ENCODE data around the gene YAF2. TPM values are rescaled to one million over a fixed set of nuclear protein-coding genes. Genes with fewer than 3 reads are reported as not detected.

YAF2 gene
- total RNA-seq, 1 experiment from 2014 or later: 18.6 TPM

DNA sequence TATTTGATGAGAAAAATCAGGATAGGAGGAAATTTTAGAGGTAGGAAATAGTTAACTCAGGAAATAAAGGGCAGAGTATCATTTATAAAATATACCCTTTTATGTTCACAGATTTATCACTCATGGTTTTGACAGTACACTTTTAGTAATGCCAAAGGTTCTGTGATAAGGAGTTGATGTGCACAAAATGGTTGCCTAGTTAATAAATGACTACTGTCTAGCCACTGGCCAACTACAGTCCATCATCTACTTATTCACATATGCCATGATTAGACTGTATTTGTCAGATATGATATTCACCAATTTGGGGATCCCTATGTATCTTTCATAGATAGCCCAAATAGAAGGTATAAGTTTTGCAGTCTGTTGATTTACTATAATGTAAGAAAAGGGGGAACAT lies 74.1 kb downstream of the YAF2 start:
- in situ Hi-C loops (cut with HindIII; ENCODE audit: low sequenced_read_pairs): no loop called here
- no peak for DNase-seq (ENCODE audit: low spot score)

GRCh38 chr12:42162965-42163364 lies 75.1 kb downstream of the YAF2 start:
- in situ Hi-C loops (cut with HindIII; ENCODE audit: low sequenced_read_pairs): no loop called here
- no peak for DNase-seq (ENCODE audit: low spot score)

GRCh38 chr12:42162193-42162592 lies 75.9 kb downstream of the YAF2 start:
- in situ Hi-C loops (cut with HindIII; ENCODE audit: low sequenced_read_pairs): no loop called here
- peak; percentile 25 for DNase-seq (ENCODE audit: low spot score)

- peak; percentile 26 for DNase-seq (ENCODE audit: low spot score)
- in situ Hi-C loops (cut with HindIII; ENCODE audit: low sequenced_read_pairs): no loop called here
These were observed 76.5 kb downstream of the YAF2 start for GRCh38 chr12:42161529-42161928.

- in situ Hi-C loops (cut with HindIII; ENCODE audit: low sequenced_read_pairs): no loop called here
- DNase-seq (ENCODE audit: low spot score): no peak
These were observed 81.8 kb downstream of the YAF2 start for GRCh38 chr12:42156232-42156631.

DNA sequence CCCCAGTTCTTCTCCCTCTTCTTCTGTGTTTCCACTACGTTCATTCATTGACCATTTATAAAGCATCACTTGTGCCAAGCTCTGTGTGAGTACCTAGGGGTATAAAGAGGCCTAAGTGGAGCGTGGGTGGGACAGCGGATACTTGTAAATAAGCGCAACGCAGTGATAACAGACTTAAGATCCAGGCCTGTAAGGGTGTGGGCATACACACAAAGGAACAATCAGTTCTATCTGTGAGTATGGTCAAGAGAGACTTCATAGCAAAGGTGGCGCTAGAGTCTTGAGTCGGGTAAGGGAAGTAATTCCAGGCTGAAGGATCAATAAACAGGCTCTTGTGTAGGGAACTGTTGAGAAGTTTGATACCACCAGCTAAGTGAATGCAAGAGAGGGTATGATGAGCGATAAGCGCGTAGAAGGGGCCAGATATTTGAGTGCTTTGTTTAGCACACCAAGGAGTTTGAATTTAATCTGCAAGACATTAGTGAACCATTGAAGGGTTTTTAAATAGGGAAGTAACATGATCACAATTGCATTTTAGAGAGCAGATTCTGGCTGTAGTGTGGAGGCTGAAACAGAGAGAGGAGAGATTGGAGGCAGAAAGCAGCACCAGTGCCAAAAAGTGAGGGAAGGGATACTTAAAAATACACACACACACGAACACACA lies 92.4 kb downstream of the YAF2 start:
- DNase-seq (ENCODE audit: low spot score): no peak

DNA sequence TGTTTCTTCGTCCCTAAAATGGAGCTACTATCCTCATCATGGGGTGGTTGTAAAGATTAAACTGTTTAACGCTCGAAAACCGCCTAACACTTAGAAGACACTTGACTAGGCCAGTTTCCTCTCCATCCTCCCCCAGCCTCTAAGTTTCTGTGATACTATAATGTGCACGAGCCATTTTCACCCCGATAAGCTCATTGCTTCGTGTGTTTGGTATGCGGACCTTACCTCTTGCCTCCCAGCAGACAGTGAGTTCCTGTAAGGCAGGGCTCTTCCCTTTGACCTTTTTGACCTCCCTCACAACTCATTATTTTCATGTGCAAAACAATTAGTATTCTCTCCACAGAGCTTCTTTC lies 92.9 kb downstream of the YAF2 start:
- in situ Hi-C loops (cut with HindIII; ENCODE audit: low sequenced_read_pairs): no loop called here
- DNase-seq (ENCODE audit: low spot score): no peak

More for the DNA sequence above, 92.4 kb downstream of the YAF2 start:
- in situ Hi-C loops (cut with HindIII; ENCODE audit: low sequenced_read_pairs): no loop called here

- peak; percentile 91 for DNase-seq (ENCODE audit: low spot score)
- in situ Hi-C loops (cut with HindIII; ENCODE audit: low sequenced_read_pairs): no loop called here
These were observed 93.4 kb downstream of the YAF2 start, which contains the start of gene GXYLT1 for GRCh38 chr12:42144408-42145196. Gene GXYLT1, minus strand, starts transcription at chr12:42144874. Its CDS starts 228 bp downstream, at chr12:42144646.

DNA sequence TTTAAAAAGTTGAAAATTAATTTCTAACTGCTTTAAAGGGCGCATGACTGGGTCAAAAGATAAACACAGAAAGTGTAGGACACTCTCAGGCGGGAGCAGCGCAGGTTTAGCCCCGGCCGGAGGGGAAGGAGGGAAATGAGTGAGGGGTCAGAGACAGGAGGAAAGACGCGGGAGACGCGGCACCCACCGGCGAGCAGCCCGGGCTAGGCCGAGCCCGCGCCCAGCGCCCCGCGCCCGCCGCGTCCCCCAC lies 94.0 kb downstream of the YAF2 start:
- in situ Hi-C loops (cut with HindIII; ENCODE audit: low sequenced_read_pairs): no loop called here
- DNase-seq (ENCODE audit: low spot score): no peak

GRCh38 chr12:42143452-42144157 lies 94.4 kb downstream of the YAF2 start:
- DNase-seq (ENCODE audit: low spot score): peak; percentile 36
- in situ Hi-C loops (cut with HindIII; ENCODE audit: low sequenced_read_pairs): no loop called here

GRCh38 chr12:42141981-42142606 lies 96.0 kb downstream of the YAF2 start:
- DNase-seq (ENCODE audit: low spot score): no peak
- in situ Hi-C loops (cut with HindIII; ENCODE audit: low sequenced_read_pairs): no loop called here

DNA sequence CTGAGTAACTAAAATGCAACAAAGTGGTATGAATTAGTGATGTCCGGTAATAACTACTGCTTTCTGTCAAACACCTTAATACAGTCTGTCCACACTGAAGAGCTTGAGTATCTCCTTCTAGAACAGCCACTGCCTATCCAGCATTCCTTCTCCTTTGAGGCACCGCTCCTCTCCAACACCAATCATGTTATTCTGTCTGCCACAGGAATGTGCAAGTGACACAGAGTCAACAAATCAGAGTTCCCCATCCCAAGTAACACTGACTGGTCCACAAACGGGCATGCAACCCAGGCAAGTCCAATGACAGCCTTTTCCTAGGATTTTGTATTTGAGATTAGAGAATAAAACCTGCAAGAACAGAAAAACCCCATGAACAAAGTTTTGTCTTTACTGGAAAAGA lies 97.1 kb downstream of the YAF2 start:
- no peak for DNase-seq (ENCODE audit: low spot score)
- in situ Hi-C loops (cut with HindIII; ENCODE audit: low sequenced_read_pairs): no loop called here

GRCh38 chr12:42135259-42135814 lies 102.7 kb downstream of the YAF2 start:
- DNase-seq (ENCODE audit: low spot score): no peak
- in situ Hi-C loops (cut with HindIII; ENCODE audit: low sequenced_read_pairs): no loop called here

DNA sequence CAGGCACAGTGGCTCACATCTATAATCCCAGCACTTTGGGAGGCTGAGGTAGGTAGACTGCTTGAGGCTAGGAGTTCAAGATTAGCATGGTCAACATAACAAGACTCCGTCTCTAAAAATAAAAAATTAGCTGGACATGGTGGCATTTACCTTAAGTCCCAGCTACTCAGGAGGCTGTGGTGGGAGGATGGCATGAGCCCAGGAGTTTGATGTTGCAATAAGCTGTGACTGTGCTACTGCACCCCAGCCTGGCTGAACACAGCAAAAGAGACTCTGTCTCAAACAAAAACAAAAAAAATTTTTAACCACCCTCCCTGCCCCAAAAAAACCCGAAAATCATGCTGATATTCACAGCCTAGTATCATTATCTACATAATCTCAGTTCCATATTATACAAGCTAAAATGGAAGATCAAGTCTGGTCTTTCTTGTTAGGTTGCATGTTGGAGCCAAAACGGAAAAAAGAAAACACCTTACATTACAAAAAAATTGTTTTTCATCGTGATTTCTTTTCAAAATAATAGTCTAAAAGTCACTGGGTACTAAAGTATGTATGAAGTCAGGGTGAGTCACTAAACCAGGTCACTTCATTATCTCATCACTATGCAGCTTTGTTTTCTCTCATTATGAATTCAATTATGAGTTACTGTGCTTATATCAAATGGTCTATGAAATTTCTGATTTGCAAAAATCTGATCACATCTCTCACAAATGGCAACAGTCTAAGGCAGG lies 107.2 kb downstream of the YAF2 start:
- in situ Hi-C loops (cut with HindIII; ENCODE audit: low sequenced_read_pairs): no loop called here
- DNase-seq (ENCODE audit: low spot score): no peak

DNA sequence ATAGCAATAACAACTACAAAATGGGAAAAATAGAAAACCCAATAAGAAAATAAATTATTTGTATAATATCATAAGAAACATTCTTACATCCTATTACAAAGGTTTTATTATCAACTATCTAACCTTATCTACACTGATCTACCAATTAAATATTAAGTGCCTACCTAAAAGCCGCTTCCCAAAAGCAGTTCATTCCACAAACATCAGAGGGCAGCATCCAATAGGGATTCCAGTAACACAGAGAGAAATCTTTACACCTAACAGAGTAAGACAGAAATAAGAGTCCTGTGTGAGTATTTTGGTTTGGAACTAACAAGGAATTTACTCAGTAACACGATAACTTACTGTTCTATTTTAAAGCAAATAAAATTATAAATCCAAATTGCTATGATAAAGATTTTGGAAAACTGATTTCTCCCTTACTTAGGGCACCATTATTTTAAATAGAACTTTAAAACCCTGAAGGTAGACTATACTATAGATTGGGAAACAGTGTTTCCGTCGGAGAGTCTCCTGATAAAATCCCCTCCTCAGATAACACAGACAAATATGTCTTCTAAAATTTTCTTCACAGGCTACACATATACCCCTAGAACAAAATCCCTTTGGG lies 108.3 kb downstream of the YAF2 start:
- DNase-seq (ENCODE audit: low spot score): peak; percentile 86
- in situ Hi-C loops (cut with HindIII; ENCODE audit: low sequenced_read_pairs): no loop called here

DNA sequence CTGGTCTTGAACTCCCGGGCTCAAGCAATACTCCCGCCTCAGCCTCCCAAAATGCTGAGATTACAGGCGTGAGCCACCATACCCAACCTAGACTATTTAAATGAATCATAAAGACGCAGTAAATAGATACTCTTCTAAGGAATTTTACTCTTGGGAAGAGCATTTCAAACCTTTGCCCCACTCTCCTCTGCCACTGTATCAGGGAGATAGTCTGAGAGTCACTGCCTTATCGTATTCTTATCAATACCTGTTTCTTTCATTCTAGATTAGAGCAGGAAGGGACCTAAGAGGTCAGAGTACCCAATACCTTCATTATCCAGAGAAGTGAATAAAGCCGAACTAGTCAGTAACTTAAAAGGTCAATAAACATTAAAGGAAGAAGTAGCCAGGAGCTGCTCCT lies 109.2 kb downstream of the YAF2 start:
- in situ Hi-C loops (cut with HindIII; ENCODE audit: low sequenced_read_pairs): no loop called here
- DNase-seq (ENCODE audit: low spot score): no peak

DNA sequence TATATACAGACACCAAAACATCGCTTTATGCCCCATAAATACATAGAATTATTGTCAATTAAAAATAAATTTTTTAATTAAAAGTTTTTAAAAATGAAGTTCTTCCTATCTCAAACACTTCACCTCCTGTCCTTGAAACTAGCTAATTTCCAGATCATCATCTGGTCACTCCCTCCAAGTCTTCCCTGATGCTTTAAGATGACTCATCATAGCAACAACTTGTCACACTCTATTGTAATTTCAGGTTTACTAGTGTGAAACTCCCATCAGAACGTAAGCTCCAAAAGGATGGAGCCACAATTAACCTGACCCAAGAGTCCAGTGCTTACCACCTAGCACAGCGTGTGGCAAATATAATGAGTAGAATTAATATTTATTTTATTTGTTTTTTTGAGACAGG lies 109.7 kb downstream of the YAF2 start:
- in situ Hi-C loops (cut with HindIII; ENCODE audit: low sequenced_read_pairs): no loop called here
- no peak for DNase-seq (ENCODE audit: low spot score)

- in situ Hi-C loops (cut with HindIII; ENCODE audit: low sequenced_read_pairs): no loop called here
These were observed 111.1 kb downstream of the YAF2 start for GRCh38 chr12:42126963-42127362.

DNA sequence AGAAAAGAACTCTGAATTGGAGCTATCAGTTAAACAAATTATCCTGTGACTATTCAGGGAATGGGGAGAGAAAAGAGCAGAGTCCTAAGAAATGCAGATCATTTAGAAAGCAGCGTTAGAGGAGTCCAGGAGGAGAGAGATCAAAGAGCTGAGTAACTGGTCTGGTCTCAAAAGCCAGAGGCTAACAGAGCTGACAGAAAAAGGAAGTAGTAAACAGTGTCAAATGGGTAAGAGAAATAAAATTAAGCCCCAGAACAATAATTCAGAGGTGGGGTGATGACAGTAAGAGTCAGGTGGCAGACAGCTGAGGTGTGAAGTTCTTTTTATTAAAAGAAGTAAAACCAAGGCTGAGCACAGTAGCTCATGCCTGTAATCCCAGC lies 112.7 kb downstream of the YAF2 start:
- DNase-seq (ENCODE audit: low spot score): no peak
- in situ Hi-C loops (cut with HindIII; ENCODE audit: low sequenced_read_pairs): no loop called here

More at GRCh38 chr12:42126963-42127362, 111.1 kb downstream of the YAF2 start:
- DNase-seq (ENCODE audit: low spot score): no peak
